Chondrocyte (in vitro differentiated cells): ENCODE measurements around the gene MESP1. TPM values are rescaled to one million over a fixed set of nuclear protein-coding genes. Genes with fewer than 3 reads are reported as not detected.

Experiments
- DNase-seq: peaks from one replicate; pipeline ENCODE4 v3.0.0; 2021; ENCODE audit warnings: mixed read lengths, low spot score
- H3K27ac Mint-ChIP-seq: one replicate; pipeline ENCODE4 v1.8.0; 2021; ENCODE audit warnings: mild to moderate bottlenecking, moderate library complexity, mixed read lengths; ENCODE audit not compliant: unreplicated experiment
- H3K27me3 Mint-ChIP-seq: 2 replicates; pipeline ENCODE4 v1.8.0; 2021; ENCODE audit warnings: low read depth, mixed read lengths
- H3K36me3 Mint-ChIP-seq: 2 replicates; pipeline ENCODE4 v1.8.0; 2021; ENCODE audit warnings: low read depth, mixed read lengths
- H3K4me1 Mint-ChIP-seq: 2 replicates; pipeline ENCODE4 v1.8.0; 2021; ENCODE audit warnings: low read depth, mild to moderate bottlenecking, mixed read lengths
- H3K4me3 Mint-ChIP-seq: one replicate; pipeline ENCODE4 v1.8.0; 2021; ENCODE audit warnings: mild to moderate bottlenecking, moderate library complexity, mixed read lengths; ENCODE audit not compliant: unreplicated experiment
- H3K9me3 Mint-ChIP-seq: 2 replicates; pipeline ENCODE4 v1.8.0; 2021; ENCODE audit warnings: low read depth, mixed read lengths
- total RNA-seq: library from RNA; stranded (reverse); gene quantifications from 3 replicates; pipeline ENCODE4 v1.2.1, GENCODE V29; 2021
- TF ChIP-seq, protein P1 (sequence below): fragments of 200-600 bp; sonication (generic); IDR thresholded peaks from 2 replicates; pipeline ENCODE4 v1.5.0; 2021; ENCODE audit warnings: antibody characterized with exemption, mild to moderate bottlenecking, moderate library complexity

The MESP1 gene
- total RNA-seq, 1 donor from 2014 or later: 0.97 TPM

DNA sequence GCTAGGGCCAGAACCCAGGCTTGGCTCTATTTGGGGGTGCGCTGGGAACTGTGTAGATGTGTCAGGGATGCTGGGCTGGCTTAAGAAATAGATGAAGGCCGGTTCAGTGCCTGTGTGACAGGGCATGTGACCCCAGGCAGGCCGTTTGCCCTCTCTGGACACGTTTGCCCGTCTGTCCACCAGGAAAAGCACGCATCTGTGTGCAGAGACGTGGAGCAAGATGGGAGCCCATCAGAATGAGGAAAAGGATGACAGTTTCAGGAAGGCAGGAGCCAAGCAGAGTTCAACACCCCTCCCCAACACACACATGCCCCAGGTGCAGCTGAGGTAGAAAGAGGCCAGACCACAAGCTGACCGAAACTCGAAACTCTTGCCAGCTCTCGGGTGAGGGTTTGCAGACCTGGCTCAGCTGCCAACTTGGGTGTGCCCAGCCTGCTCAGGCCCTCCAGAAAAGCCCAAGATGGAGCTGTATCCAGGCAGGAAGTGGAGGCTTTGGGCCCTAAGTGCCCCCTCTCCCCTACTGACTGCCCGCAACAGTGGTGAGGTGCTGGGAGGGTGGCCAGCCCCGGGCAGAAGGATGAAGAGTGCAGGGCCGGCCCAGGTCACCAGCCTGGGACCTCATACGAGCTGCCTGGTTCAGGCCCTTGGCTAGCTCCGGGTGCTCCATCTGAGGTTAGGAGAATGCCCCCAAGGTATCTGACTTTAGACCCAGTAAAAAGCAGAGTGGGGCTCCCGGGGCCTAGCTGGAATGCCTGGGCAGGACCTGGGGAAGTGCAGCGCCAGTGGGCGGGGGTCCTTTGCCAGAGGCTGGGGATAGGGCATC is 10.2 kb upstream of the MESP1 start:
- Mint-ChIP-seq H3K27me3 (no peaks in the 10 kb centered on the region), H3K27ac (no peak overlapping the region), H3K4me1 (peaks cover 3% of the 10 kb centered on the region), H3K9me3 (no peaks in the 10 kb centered on the region), H3K36me3 (no peaks in the 10 kb centered on the region), H3K4me3 (no peak overlapping the region)
- TF ChIP-seq, protein P1, sequence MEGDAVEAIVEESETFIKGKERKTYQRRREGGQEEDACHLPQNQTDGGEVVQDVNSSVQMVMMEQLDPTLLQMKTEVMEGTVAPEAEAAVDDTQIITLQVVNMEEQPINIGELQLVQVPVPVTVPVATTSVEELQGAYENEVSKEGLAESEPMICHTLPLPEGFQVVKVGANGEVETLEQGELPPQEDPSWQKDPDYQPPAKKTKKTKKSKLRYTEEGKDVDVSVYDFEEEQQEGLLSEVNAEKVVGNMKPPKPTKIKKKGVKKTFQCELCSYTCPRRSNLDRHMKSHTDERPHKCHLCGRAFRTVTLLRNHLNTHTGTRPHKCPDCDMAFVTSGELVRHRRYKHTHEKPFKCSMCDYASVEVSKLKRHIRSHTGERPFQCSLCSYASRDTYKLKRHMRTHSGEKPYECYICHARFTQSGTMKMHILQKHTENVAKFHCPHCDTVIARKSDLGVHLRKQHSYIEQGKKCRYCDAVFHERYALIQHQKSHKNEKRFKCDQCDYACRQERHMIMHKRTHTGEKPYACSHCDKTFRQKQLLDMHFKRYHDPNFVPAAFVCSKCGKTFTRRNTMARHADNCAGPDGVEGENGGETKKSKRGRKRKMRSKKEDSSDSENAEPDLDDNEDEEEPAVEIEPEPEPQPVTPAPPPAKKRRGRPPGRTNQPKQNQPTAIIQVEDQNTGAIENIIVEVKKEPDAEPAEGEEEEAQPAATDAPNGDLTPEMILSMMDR: no peak
- peak; percentile 66 for DNase-seq

DNA sequence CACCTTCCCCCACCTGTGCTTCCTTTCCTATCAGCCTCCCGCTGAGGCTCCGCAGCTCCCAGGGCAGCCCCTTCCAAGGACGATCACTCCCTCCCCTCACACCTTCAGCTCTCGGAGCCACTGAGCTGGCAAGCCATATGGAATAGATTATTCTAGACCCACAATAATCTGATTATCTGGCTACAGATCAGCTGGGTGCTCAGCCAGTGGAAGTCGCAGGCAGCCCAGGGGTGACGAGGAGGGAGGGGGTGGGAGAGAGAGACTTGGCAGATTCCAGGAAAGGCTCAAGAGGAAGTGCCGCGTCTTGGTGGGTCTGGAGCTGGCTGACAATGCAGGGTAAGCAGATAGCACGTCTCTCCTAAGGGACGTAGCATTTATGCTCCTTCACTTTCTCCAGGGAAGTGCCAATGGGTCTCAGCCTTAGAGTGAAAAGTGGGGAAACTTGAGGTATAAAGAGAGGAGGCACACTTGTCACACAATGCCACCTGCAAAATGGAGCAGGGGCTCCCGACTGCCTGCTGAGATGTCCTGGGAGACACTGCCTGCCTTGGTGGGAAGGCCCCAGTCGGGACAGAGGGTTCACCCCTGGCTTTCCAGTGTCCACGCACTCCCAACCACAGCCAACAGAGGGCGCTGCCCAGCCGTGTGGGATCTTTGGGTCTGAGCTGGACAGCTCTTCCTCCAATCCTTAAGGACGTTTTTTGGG is 9.4 kb upstream of the MESP1 start:
- no peak overlapping the region for H3K4me3 Mint-ChIP-seq
- no peaks in the 10 kb centered on the region for H3K36me3 Mint-ChIP-seq
- peaks cover 3% of the 10 kb centered on the region for H3K4me1 Mint-ChIP-seq
- TF ChIP-seq, protein P1: peak; percentile 97
- no peak overlapping the region for H3K27ac Mint-ChIP-seq
- H3K9me3 Mint-ChIP-seq: no peaks in the 10 kb centered on the region
- no peaks in the 10 kb centered on the region for H3K27me3 Mint-ChIP-seq
- no peak for DNase-seq

DNA sequence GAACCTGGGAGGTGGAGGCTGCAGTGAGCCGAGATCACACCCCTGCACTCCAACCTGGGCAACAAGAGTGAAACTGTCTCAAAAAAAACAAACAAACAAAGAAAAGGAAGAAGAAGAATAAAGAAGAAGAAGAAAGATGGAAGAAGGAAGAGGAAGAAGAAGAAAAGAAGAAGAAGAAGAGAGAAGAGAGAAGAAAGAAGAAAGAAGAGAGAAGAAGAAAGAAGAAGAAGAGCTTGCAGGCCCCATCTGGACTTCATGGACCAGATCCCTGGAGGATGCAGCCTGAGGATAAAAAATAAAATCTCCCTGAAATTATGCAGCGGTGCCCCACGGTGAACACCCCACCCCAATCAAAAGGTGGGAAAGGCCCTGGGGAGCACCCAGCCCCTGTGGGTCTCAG is 8.8 kb upstream of the MESP1 start:
- H3K4me1 Mint-ChIP-seq: peaks cover 3% of the 10 kb centered on the region
- no peak overlapping the region for H3K4me3 Mint-ChIP-seq
- TF ChIP-seq, protein P1: no peak
- no peak for DNase-seq
- H3K36me3 Mint-ChIP-seq: no peaks in the 10 kb centered on the region
- H3K27ac Mint-ChIP-seq: no peak overlapping the region
- H3K9me3 Mint-ChIP-seq: no peaks in the 10 kb centered on the region
- H3K27me3 Mint-ChIP-seq: no peaks in the 10 kb centered on the region

DNA sequence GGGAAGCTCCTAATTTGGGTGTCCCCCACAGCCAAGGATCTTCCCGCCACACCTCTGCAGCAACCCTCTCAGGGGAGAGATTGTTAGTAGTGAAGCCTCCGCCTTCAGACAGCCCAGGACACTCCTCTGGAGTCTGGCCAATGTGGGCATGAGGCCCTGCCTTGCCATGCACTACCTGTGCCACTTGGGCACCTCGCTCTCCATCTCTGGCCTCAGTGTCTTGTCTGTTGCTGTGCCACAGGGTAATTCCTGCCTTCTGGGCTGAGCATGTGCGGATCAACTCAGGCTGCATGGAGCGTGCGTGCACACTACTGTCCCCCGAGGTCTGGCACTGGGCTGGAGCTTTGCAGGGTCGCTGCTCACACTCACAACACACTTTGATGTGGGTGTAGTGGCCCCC is 7.9 kb upstream of the MESP1 start:
- no peaks in the 10 kb centered on the region for H3K9me3 Mint-ChIP-seq

DNA sequence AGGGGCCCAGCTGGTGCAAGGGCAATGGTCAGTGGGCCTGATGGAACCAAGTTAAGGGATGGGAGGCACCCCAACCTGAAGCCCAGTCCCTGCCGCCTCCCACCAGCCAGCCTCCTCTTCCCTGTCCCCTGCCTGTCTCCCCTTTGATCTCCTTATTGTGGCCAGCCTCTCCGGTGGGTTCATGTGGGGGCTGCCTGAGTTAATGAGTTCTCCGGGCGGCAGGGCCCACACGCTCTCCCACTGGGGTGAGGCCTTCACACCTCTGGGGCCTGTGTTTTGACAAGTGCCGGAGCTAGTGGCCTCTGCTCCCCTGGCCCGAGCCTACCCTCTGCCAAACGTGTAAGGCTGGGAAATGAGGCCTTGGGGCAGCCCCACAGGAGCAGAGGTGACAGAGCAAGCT is 7.2 kb upstream of the MESP1 start:
- Mint-ChIP-seq H3K27ac (no peak overlapping the region), H3K27me3 (no peaks in the 10 kb centered on the region), H3K4me1 (peaks cover 7% of the 10 kb centered on the region), H3K36me3 (no peaks in the 10 kb centered on the region), H3K9me3 (no peaks in the 10 kb centered on the region), H3K4me3 (no peak overlapping the region)
- no peak for DNase-seq
- TF ChIP-seq, protein P1: no peak

More for the DNA sequence above, 7.9 kb upstream of the MESP1 start:
- Mint-ChIP-seq H3K27ac (no peak overlapping the region), H3K27me3 (no peaks in the 10 kb centered on the region), H3K36me3 (no peaks in the 10 kb centered on the region), H3K4me1 (peaks cover 7% of the 10 kb centered on the region), H3K4me3 (no peak overlapping the region)
- DNase-seq: no peak
- TF ChIP-seq, protein P1: no peak
